ENCODE results near the gene TIRAP.

The TIRAP gene

DNA sequence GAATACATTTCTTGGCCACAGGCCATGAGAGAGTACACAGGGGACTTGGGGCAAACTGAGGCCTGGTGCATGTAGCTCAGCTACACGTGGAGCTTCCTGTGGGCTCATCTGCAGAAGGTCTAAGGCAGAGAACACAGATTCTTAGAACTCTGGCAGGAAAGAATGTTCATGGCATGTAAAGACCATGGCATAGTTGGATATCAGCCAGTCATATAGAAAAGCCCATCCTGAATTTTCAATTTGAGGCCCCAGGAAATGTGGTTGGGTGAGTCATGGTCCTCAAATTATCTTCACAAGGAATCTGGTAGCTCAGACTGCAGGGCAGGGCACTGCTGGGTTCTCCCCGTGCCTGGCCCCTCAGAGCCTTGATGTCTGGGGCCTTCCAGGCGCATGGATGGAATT, 58.9 kb downstream of the TIRAP start:
- DNase-seq (ENCODE audit: low read depth in 2 of 2), result no peak

DNA sequence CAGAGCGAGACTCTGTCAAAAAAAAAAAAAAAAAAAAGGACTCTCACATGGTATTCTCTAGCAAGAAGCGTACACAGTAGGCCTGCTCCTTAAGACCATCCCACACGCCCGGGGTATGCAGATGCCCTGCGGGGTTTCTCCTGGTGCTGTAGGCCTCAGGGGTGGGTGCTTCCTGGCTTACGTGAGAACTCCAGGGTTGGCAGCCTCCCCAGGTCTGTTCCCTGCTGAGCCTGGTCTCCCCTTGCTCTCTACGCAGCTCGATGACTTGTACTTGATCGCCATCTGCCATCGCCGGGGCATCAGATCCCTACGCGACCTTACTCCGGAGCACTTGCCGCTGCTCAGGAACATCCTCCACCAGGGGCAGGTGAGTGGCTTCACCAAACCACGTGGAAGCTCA, 60.2 kb downstream of the TIRAP start:
- no peak for DNase-seq (ENCODE audit: low read depth in 2 of 2)

All from stimulated activated CD4-positive, alpha-beta T cell treated with anti-CD3 and anti-CD28 coated beads, Interleukin-15, amount 100 ng/mL, for 48 hours (primary cell).